SK-N-SH (cell line): ENCODE measurements around the gene THEMIS. TPM values are rescaled to one million over a fixed set of nuclear protein-coding genes. Genes with fewer than 3 reads are reported as not detected.

Experiments
- CTCF ChIA-PET: fragments of 300-600, 350-600 bp; formaldehyde crosslinking; extraction: SDS; loops from one replicate; lab custom pipeline; 2021; lab: Yijun Ruan, JAX
- POLR2A ChIA-PET: fragments of 350-600 bp; sonication (Branson Sonifier 250); formaldehyde crosslinking; extraction: SDS; loops from one replicate; lab custom pipeline; 2020; ENCODE audit warnings: antibody characterized with exemption, inconsistent platforms; lab: Yijun Ruan, JAX
- DNase-seq: peaks from one replicate; pipeline ENCODE4 v3.0.0; 2012
- H2AFZ ChIP-seq: fragments of 200-600 bp; sonication (generic); 2 replicates; pipeline ENCODE4 v1.8.1; 2016; ENCODE audit warnings: antibody characterized with exemption, mild to moderate bottlenecking, low read depth
- H3F3A ChIP-seq: fragments of 200-600 bp; sonication (generic); replicated peaks from 2 replicates; pipeline ENCODE3; 2016; ENCODE audit warnings: antibody characterized with exemption, mild to moderate bottlenecking; ENCODE audit not compliant: insufficient read depth
- H3K27ac ChIP-seq, 2 experiments: fragments of 200-500 bp in 1 of 2; fragments of 200-600 bp in 1 of 2; sonication (Bioruptor generic) in 1 of 2; sonication (generic), shearing (Covaris generic) in 1 of 2; 2 replicates each; pipeline versions ENCODE4 v1.5.1 to v1.6.1; 2014 to 2016; ENCODE audit warnings: low read depth in 2 of 2, inconsistent platforms in 1 of 2, low read length in 1 of 2, mild to moderate bottlenecking in 1 of 2, mixed read lengths in 1 of 2
- H3K27me3 ChIP-seq: fragments of 200-600 bp; sonication (generic), shearing (Covaris generic); 2 replicates; pipeline ENCODE4 v1.6.1; 2016; ENCODE audit warnings: mixed run types; ENCODE audit not compliant: insufficient read depth
- H3K36me3 ChIP-seq, 2 experiments: fragments of 200-500 bp in 1 of 2; fragments of 200-600 bp in 1 of 2; sonication (Bioruptor generic) in 1 of 2; sonication (generic) in 1 of 2; replicated peaks in 1 of 2; 2 replicates each; pipeline versions ENCODE3 to v1.5.1; 2014 to 2016; ENCODE audit warnings: low read length in 1 of 2, mild to moderate bottlenecking in 1 of 2; ENCODE audit not compliant: insufficient read depth in 2 of 2, control insufficient read depth in 1 of 2
- H3K4me1 ChIP-seq, 2 experiments: fragments of 200-500 bp in 1 of 2; fragments of 200-600 bp in 1 of 2; sonication (Bioruptor generic) in 1 of 2; sonication (generic), shearing (Covaris generic) in 1 of 2; 2 replicates each; pipeline versions ENCODE4 v1.5.1 to v1.6.1; 2014 to 2016; ENCODE audit warnings: low read depth in 1 of 2, low read length in 1 of 2, mixed run types in 1 of 2; ENCODE audit not compliant: insufficient read depth in 2 of 2, control insufficient read depth in 1 of 2
- H3K4me2 ChIP-seq: fragments of 200-600 bp; sonication (generic), shearing (Covaris generic); 2 replicates; pipeline ENCODE4 v1.6.1; 2017; ENCODE audit warnings: mixed run types
- H3K4me3 ChIP-seq, 2 experiments: fragments of 200-500 bp in 1 of 2; fragments of 200-600 bp in 1 of 2; sonication (Bioruptor generic) in 1 of 2; sonication (generic), shearing (Covaris generic) in 1 of 2; 2 replicates each; pipeline versions ENCODE4 v1.5.1 to v1.8.1; 2014 to 2016; ENCODE audit warnings: low read depth in 2 of 2, inconsistent platforms in 1 of 2, low read length in 1 of 2, mild to moderate bottlenecking in 1 of 2, mixed read lengths in 1 of 2, moderate library complexity in 1 of 2
- H3K79me2 ChIP-seq: fragments of 200-600 bp; sonication (generic); 2 replicates; pipeline ENCODE4 v1.8.1; 2017; ENCODE audit warnings: mild to moderate bottlenecking; ENCODE audit not compliant: insufficient read depth
- H3K9ac ChIP-seq: fragments of 200-600 bp; sonication (generic); 2 replicates; pipeline ENCODE4 v1.6.1; 2017; ENCODE audit warnings: mixed run types
- H3K9me2 ChIP-seq: fragments of 200-600 bp; sonication (generic); 2 replicates; pipeline ENCODE4 v1.6.1; 2017; ENCODE audit warnings: mixed run types
- H3K9me3 ChIP-seq: fragments of 200-600 bp; sonication (generic); 2 replicates; pipeline ENCODE4 v1.6.1; 2017; ENCODE audit warnings: mixed run types, mild to moderate bottlenecking, moderate library complexity
- H4K20me1 ChIP-seq: fragments of 200-600 bp; sonication (generic); 2 replicates; pipeline ENCODE4 v1.6.1; 2017; ENCODE audit warnings: mild to moderate bottlenecking, mixed run types; ENCODE audit not compliant: insufficient read depth
- CTCF ChIP-seq: fragments of 200-600 bp; sonication (generic); IDR thresholded peaks from 2 replicates; pipeline ENCODE4 v1.6.1; 2017; ENCODE audit warnings: antibody characterized with exemption, mild to moderate bottlenecking, moderate library complexity
- ELF1 ChIP-seq: IDR thresholded peaks from 2 replicates; pipeline ENCODE4 v1.4.0; 2012
- FOSL2 ChIP-seq: IDR thresholded peaks from 2 replicates; pipeline ENCODE4 v1.4.0; 2012; ENCODE audit warnings: low read depth, mild to moderate bottlenecking, moderate library complexity, borderline replicate concordance
- GABPA ChIP-seq: IDR thresholded peaks from 2 replicates; pipeline ENCODE4 v1.4.0; 2012; ENCODE audit warnings: low read depth, mild to moderate bottlenecking
- GATA2 ChIP-seq: sonication (generic); formaldehyde crosslinking; IDR thresholded peaks from 2 replicates; pipeline ENCODE4 v1.5.0; 2020; ENCODE audit warnings: mild to moderate bottlenecking, missing genetic modification reagents
- JUND ChIP-seq: IDR thresholded peaks from 2 replicates; pipeline ENCODE4 v1.4.0; 2012
- MAX ChIP-seq: IDR thresholded peaks from 2 replicates; pipeline ENCODE4 v1.4.0; 2012; ENCODE audit warnings: low read depth
- NRF1 ChIP-seq: IDR thresholded peaks from 2 replicates; pipeline ENCODE4 v1.6.1; 2012; ENCODE audit warnings: low read depth, mild to moderate bottlenecking, low read length
- PBX3 ChIP-seq: IDR thresholded peaks from 2 replicates; pipeline ENCODE4; 2012
- POLR2AphosphoS5 ChIP-seq: IDR thresholded peaks from 2 replicates; pipeline ENCODE4 v1.6.1; 2012; ENCODE audit warnings: low read depth, low read length
- REST ChIP-seq: IDR thresholded peaks from 2 replicates; pipeline ENCODE4 v1.6.1; 2012; ENCODE audit warnings: mild to moderate bottlenecking, low read depth, low read length, moderate library complexity
- RXRA ChIP-seq: IDR thresholded peaks from 2 replicates; pipeline ENCODE4 v1.4.0; 2012; ENCODE audit warnings: low read depth, mild to moderate bottlenecking, borderline replicate concordance
- TAF1 ChIP-seq: IDR thresholded peaks from 2 replicates; pipeline ENCODE4 v1.6.1; 2012; ENCODE audit warnings: low read depth, mild to moderate bottlenecking, low read length, moderate library complexity, borderline replicate concordance
- TCF12 ChIP-seq: IDR thresholded peaks from 2 replicates; pipeline ENCODE4 v1.4.0; 2012
- USF1 ChIP-seq: IDR thresholded peaks from 2 replicates; pipeline ENCODE4 v1.4.0; 2012; ENCODE audit warnings: low read depth, borderline replicate concordance
- USF2 ChIP-seq: fragments of 150-350 bp; IDR thresholded peaks from 2 replicates; pipeline ENCODE4 v1.6.1; 2017; ENCODE audit warnings: antibody characterized with exemption, low read length, low read depth, borderline replicate concordance
- WGBS: methylation state at CpG from one replicate; pipeline ENCODE4 v1.1.6; 2017; ENCODE audit warnings: low lambda C conversion rate; 5-methylcytosine and 5-hydroxymethylcytosine counted together
- polyA plus RNA-seq, 3 experiments: library from polyadenylated mRNA; depleted of rRNA; stranded (reverse); fragments of >200 nt; gene quantifications; 2 replicates each; pipeline ENCODE4 v1.2.3, GENCODE V29; 2012

Gene THEMIS
- polyA plus RNA-seq, 1 of the 3 experiments (the other 2 are of a cell fraction): not detected

GRCh38 chr6:127945434-127946097 is 44.7 kb upstream of the THEMIS start:
- H4K20me1 ChIP-seq: no peaks in the 10 kb centered on the region
- no peaks in the 10 kb centered on the region for H3F3A ChIP-seq
- no peak for DNase-seq
- no peak overlapping the region for H3K4me2 ChIP-seq
- no peak for TF ChIP-seq USF2
- no peak for TF ChIP-seq RXRA
- no peak for TF ChIP-seq USF1
- no peak for TF ChIP-seq POLR2AphosphoS5
- TF ChIP-seq JUND: no peak
- no peak for TF ChIP-seq FOSL2
- TF ChIP-seq PBX3: no peak
- TF ChIP-seq MAX: no peak
- TF ChIP-seq CTCF: no peak
- TF ChIP-seq NRF1: no peak
- TF ChIP-seq TCF12: no peak
- TF ChIP-seq GATA2: no peak
- no peak for TF ChIP-seq TAF1
- no peak for TF ChIP-seq GABPA
- no peak for TF ChIP-seq ELF1
- TF ChIP-seq REST: no peak
- no peaks in the 10 kb centered on the region for H3K36me3 ChIP-seq
- H2AFZ ChIP-seq: no peak overlapping the region
- no peaks in the 10 kb centered on the region for H3K27me3 ChIP-seq
- H3K4me3 ChIP-seq: no peak overlapping the region
- H3K9me3 ChIP-seq: no peaks in the 10 kb centered on the region; the same call in 1 of the 2 replicates
- WGBS: 56% methylated on average over 3 of the region's 3 CpGs
- no peaks in the 10 kb centered on the region for H3K79me2 ChIP-seq
- no peak overlapping the region for H3K9ac ChIP-seq
- ChIA-PET CTCF (no interaction called here), POLR2A (no interaction called here)
- H3K9me2 ChIP-seq: no peaks in the 10 kb centered on the region
- no peak overlapping the region for H3K27ac ChIP-seq
- H3K4me1 ChIP-seq: no peaks in the 10 kb centered on the region
